Choroid plexus epithelial cell (primary cell): ENCODE measurements around the gene PCNX4.

ENCODE experiments used
- DNase-seq: peaks from one replicate; pipeline ENCODE4 v3.0.0-alpha.2; 2010; ENCODE audit warnings: low read depth
- H3K4me3 ChIP-seq: 2 replicates; pipeline ENCODE4 v1.5.1; 2011; ENCODE audit warnings: low read depth, mild to moderate bottlenecking, control low read depth, low read length, moderate library complexity
- CTCF ChIP-seq: conservative IDR thresholded peaks from 2 replicates; pipeline ENCODE4 v1.5.1; 2011; ENCODE audit warnings: low read depth, mild to moderate bottlenecking, control low read depth, inconsistent platforms, low read length, moderate library complexity

Gene PCNX4

GRCh38 chr14:60199321-60199720, 107.6 kb downstream of the PCNX4 start:
- TF ChIP-seq CTCF, result no peak
- DNase-seq, result no peak
- no peak overlapping the region for H3K4me3 ChIP-seq

- no peak for TF ChIP-seq CTCF
- no peak overlapping the region for H3K4me3 ChIP-seq
- no peak for DNase-seq
Measured at GRCh38 chr14:60204104-60204842, 112.5 kb downstream of the PCNX4 start.

- DNase-seq, result no peak
- no peak for TF ChIP-seq CTCF
- no peak overlapping the region for H3K4me3 ChIP-seq
Measured at GRCh38 chr14:60204843-60205774, 113.4 kb downstream of the PCNX4 start.

- no peak overlapping the region for H3K4me3 ChIP-seq
- TF ChIP-seq CTCF, result no peak
- no peak for DNase-seq
Measured at GRCh38 chr14:60206249-60206670, 114.5 kb downstream of the PCNX4 start.

GRCh38 chr14:60206837-60207533, 115.3 kb downstream of the PCNX4 start:
- no peak for TF ChIP-seq CTCF
- no peak overlapping the region for H3K4me3 ChIP-seq
- DNase-seq, result no peak

GRCh38 chr14:60210703-60211102, 119.0 kb downstream of the PCNX4 start:
- DNase-seq, result no peak
- no peak overlapping the region for H3K4me3 ChIP-seq
- TF ChIP-seq CTCF, result no peak
